ENCODE results near the gene TAB2.

GRCh38 chr6:149273318-149273717 is 44.2 kb upstream of the TAB2 start:
- TF ChIP-seq, protein P1, sequence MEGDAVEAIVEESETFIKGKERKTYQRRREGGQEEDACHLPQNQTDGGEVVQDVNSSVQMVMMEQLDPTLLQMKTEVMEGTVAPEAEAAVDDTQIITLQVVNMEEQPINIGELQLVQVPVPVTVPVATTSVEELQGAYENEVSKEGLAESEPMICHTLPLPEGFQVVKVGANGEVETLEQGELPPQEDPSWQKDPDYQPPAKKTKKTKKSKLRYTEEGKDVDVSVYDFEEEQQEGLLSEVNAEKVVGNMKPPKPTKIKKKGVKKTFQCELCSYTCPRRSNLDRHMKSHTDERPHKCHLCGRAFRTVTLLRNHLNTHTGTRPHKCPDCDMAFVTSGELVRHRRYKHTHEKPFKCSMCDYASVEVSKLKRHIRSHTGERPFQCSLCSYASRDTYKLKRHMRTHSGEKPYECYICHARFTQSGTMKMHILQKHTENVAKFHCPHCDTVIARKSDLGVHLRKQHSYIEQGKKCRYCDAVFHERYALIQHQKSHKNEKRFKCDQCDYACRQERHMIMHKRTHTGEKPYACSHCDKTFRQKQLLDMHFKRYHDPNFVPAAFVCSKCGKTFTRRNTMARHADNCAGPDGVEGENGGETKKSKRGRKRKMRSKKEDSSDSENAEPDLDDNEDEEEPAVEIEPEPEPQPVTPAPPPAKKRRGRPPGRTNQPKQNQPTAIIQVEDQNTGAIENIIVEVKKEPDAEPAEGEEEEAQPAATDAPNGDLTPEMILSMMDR (IDR thresholded peaks at IDR 0.05) = no peak
- no peak for TF ChIP-seq POLR2A (IDR thresholded peaks at IDR 0.05)

All from uterus (tissue), 2 donors.